Middle frontal gyrus (tissue), 1 donor: ENCODE results near the gene TET2.

Experiments
- DNase-seq: peaks from one replicate; pipeline ENCODE4 v3.0.0-alpha.2; 2015; ENCODE audit warnings: low spot score; ENCODE audit errors: extremely low spot score

TET2 gene

GRCh38 chr4:105140684-105141490 is 5.8 kb upstream of the TET2 start:
- no peak for DNase-seq

GRCh38 chr4:105145156-105145902 is 1.3 kb upstream of the TET2 start:
- DNase-seq: no peak

DNA sequence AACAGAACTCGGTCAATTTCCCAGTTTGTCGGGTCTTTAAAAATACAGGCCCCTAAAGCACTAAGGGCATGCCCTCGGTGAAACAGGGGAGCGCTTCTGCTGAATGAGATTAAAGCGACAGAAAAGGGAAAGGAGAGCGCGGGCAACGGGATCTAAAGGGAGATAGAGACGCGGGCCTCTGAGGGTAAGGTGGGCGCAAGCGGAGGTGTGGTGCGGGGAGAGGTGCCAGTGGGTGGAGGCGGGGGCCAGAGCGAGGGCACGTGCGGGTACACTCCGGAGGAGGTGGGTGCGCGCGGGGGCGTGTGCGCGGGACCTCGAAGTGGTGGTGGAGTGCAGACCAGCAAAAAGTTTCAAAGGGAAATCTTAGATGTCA is 787 bp upstream of the TET2 start:
- no peak for DNase-seq

GRCh38 chr4:105147016-105147552 is 408 bp downstream of the TET2 start:
- DNase-seq: no peak

GRCh38 chr4:105147553-105148161 is 981 bp downstream of the TET2 start:
- no peak for DNase-seq

DNA sequence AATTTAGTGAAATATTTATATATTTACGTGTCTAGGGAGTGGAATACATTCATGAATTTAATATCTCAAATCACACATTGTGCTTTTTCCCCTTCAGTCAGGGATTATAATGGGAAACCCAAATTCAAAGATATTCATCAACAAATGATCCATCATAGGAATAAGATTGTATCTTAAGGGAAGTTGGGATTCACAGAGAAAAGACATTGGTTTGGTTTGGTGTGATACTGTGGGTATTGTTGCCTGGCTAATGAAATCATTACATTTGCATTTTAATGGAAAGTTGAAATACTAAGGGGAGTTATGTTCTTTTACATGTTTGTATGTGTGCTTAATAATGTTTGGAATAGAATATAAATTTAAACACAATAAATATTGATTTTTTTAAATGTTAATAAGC is 1.7 kb downstream of the TET2 start:
- DNase-seq: no peak

GRCh38 chr4:105148776-105149175 is 2.1 kb downstream of the TET2 start:
- DNase-seq: no peak

DNA sequence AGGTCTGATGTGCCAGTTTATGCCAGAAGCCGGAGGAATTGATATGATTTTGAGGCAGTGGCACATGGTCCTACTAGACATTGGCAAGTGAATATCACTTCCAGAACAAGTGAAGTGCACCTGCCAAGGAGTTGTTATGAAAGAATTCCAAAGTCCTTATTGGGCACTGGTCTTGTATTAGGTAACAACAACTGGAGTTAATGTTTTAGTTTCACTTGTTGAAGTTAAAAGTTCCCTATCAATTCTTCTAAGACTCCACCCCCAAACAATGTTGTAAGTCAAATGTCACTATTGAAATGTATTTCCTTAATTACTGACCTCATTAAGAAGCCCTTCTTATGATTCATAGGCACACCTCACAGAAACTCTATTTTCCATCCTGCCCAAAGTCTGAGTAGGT is 3.1 kb downstream of the TET2 start:
- DNase-seq: no peak

DNA sequence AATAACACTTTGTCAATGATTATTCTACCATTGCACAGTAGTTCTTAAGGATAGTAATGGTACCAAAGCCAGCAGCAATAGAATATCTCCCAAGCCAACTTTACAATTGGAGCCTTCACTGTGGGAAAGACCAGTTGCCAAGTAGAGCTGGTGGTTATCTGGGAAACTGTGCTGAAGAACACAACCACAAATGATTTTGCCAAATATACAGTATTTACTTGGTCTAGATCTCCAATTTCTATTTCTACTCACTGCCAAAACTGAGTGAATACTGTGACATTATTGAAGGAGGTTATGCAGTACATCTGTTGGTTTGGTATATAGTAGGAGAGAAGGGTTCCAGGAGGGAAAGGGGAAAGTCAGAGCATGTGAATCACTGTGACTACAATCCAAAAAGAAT is 3.8 kb downstream of the TET2 start:
- no peak for DNase-seq

- no peak for DNase-seq
These were observed 7.1 kb downstream of the TET2 start for GRCh38 chr4:105153749-105154148.

DNA sequence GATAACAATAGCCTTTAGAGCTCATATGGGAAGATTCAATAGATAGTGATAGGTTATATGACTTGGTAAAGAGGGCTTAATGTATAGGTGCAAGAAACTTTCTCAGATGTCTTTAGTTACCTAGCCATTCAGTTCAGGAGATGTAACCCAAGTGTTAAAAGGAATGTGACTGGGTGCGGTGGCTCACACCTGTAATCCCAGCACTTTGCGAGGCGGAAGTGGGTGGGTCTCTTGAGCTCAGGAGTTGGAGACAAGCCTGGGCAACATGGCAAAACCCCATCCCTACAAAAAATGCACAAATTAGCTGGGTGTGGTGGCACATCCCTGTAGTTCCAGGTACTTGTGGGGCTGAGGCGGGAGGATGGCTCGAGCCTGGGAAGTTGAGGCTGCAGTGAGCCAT is 7.9 kb downstream of the TET2 start:
- no peak for DNase-seq

DNA sequence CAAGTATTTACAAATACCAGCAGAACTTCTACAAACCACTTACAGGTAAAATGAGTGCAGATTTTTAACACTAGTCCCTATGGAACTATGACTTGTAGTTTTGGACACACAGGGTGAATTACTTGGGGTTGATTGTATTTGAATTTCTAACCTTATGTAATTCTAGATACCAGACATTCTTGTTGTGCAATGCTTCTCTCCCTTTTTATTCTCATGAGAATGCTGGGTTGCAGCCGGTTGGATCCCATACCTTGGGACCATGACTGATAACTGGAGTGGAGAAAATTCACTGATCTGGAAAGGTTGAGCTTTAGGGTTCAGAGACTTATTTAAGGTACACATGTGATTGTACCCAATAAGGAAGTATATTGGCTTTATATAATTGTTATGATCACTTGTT is 8.8 kb downstream of the TET2 start:
- no peak for DNase-seq

DNA sequence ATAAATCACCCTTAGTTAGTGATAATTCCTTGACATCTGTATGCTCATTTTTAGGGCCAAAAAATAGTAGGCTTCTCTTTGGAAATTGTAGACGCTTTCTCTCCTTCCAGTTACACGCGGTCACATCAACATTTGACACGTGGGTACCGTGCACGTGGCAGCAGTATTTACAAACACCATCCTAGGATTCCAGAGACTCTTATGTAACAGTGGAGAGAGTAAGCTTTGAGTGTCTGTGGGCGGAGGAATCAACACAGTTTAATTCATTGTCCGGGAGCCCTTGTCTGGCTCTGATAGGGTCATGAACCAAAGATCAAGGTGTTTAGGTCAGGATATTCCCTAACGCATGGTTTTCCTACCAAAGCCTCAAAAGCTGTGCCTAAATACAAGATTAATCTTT is 12.2 kb downstream of the TET2 start:
- no peak for DNase-seq

DNA sequence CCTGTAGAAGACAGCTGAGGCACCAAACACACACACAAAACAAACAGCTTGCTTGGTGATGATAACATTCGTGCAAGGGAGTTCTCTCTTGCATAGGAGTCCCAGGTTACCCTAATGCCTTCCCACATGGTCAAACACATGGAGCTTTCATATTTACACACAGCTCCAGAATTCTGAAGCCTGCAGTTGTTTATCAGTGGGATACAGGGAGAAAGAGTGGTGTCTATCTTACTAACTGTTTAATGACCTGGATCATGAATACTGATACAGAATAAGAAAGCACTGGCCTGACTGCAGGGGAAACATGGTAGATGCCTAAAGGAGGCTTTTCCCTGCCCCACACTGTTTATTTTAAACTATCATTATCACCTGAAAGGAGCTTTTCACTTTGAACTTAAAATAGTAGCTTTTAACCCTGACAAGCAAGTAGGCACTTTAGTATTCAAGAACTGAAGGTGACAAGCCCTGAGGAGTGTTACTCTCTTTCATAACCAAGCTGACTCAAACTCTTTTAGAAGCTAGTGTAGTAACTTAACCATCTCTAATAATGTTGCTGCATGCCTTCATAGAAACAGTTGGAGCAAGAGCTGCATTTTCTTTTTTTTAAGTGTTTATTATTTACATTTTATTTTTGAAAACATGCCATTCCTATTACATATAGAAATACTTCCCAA is 15.6 kb downstream of the TET2 start:
- DNase-seq: no peak

DNA sequence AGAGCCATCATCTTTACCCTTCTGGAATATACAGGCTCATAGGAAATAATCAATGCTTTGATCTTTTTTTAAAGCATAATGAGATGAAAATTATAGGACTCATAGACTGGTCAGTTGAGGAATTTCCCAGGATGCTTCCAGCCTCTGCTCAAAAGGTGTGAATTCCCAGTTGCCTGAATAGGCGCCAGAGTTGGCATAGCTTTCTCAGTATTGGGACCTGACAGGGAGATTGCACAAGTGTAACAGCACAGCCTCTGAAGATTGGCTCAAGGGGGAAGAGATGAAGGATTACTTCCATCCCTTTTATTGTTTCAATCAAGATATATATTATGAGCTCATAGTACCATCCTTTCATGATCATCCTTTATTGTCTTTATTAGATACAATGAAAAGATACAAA is 17.9 kb downstream of the TET2 start:
- no peak for DNase-seq

DNA sequence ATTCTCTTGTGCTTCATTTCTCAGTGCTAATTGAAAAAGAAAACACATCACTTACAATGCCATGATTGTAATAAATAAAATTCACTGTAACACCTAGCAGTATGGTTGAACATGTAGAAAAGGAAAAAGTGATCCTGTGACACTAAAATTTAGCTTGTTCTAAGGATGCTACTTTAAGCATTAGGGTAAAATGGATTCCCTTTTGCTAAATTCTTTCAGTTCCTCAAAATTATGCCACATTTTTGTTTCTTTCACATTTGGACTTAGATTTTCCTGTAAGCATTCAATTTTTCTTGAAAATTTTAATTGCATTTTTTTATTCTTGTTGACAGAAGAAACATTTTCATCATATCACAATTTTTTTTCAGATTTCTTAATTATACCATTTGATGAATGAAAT is 19.4 kb downstream of the TET2 start:
- DNase-seq: no peak

- DNase-seq: no peak
These were observed 24.0 kb downstream of the TET2 start for GRCh38 chr4:105170711-105171110.

DNA sequence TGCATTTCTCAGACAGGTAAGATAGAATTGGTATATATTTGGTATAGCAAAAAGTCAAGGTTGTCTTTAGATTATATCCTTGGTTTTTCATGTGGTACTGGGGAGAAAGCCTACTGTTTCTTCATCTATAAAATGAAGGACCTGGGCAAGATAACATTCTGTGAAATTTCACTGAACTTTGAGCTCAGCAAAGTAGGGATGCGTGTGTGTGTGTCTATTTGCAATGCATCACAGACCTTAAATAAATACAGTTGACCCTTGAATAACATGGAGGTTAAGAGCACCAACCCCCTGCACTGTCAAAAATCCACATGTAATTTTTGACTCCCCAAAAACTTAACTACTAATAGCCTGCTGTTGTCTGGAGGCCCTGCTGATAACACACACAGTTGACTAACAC is 25.2 kb downstream of the TET2 start:
- no peak for DNase-seq

DNA sequence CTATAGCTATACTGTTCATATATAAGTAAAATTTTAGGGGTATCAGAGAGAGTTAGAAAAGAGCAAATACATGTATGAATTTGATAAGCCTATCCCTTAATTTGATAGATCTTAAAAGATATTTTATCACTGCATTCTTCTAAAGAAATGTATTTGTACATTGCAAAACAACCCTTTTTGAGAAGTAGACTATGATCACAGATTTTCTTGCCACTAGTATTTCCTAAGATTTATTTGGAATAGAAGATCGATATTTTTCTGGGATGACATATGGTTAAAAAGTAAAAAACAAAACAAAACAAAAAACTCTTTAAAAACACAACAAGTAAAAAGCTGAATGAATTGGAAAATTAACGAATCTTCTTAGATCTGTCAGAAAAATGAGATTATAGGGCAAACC is 27.4 kb downstream of the TET2 start:
- DNase-seq: no peak

- no peak for DNase-seq
These were observed 33.1 kb downstream of the TET2 start for GRCh38 chr4:105179539-105180401.

- DNase-seq: no peak
These were observed 34.6 kb downstream of the TET2 start for GRCh38 chr4:105181259-105181658.
